GM23338 (cell line): ENCODE data around the gene ARID1B.

Source experiments
- CREB1 ChIP-seq: fragments of 250-450 bp; sonication (Bioruptor Pico); IDR thresholded peaks from 2 replicates; pipeline ENCODE4 v1.5.0; 2020; ENCODE audit warnings: low read depth, mild to moderate bottlenecking, moderate library complexity
- CTCF ChIP-seq, 2 experiments: fragments of 200-600 bp in 1 of 2; sonication (generic) in 1 of 2; conservative IDR thresholded peaks; 2 replicates each; pipeline versions ENCODE4 v1.5.1 to v1.6.1; 2016 to 2017; ENCODE audit warnings: antibody characterized with exemption in 2 of 2, low read depth in 2 of 2, mild to moderate bottlenecking in 2 of 2, moderate library complexity in 1 of 2
- POLR2AphosphoS5 ChIP-seq: IDR thresholded peaks from 2 replicates; pipeline ENCODE4 v1.6.1; 2016; ENCODE audit warnings: antibody characterized with exemption, low read depth
- ZNF462 ChIP-seq: fragments of 250-450 bp; sonication (Bioruptor Pico); IDR thresholded peaks from 2 replicates; pipeline ENCODE4 v1.5.0; 2020; ENCODE audit warnings: mild to moderate bottlenecking, moderate library complexity
- TF ChIP-seq, protein P1 (sequence below): IDR thresholded peaks from one replicate; pipeline ENCODE4 v1.6.1; 2018; ENCODE audit warnings: antibody characterized with exemption; ENCODE audit not compliant: unreplicated experiment

- no peak for TF ChIP-seq CTCF (conservative IDR thresholded peaks at IDR 0.05; ENCODE audit: low read depth in 2 of 2)
- TF ChIP-seq ZNF462 (CRISPR knock-in tag): no peak
- TF ChIP-seq, protein P1, sequence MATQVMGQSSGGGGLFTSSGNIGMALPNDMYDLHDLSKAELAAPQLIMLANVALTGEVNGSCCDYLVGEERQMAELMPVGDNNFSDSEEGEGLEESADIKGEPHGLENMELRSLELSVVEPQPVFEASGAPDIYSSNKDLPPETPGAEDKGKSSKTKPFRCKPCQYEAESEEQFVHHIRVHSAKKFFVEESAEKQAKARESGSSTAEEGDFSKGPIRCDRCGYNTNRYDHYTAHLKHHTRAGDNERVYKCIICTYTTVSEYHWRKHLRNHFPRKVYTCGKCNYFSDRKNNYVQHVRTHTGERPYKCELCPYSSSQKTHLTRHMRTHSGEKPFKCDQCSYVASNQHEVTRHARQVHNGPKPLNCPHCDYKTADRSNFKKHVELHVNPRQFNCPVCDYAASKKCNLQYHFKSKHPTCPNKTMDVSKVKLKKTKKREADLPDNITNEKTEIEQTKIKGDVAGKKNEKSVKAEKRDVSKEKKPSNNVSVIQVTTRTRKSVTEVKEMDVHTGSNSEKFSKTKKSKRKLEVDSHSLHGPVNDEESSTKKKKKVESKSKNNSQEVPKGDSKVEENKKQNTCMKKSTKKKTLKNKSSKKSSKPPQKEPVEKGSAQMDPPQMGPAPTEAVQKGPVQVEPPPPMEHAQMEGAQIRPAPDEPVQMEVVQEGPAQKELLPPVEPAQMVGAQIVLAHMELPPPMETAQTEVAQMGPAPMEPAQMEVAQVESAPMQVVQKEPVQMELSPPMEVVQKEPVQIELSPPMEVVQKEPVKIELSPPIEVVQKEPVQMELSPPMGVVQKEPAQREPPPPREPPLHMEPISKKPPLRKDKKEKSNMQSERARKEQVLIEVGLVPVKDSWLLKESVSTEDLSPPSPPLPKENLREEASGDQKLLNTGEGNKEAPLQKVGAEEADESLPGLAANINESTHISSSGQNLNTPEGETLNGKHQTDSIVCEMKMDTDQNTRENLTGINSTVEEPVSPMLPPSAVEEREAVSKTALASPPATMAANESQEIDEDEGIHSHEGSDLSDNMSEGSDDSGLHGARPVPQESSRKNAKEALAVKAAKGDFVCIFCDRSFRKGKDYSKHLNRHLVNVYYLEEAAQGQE: no peak
- no peak for TF ChIP-seq POLR2AphosphoS5
- no peak for TF ChIP-seq CREB1 (CRISPR knock-in tag)
These were observed 315.6 kb downstream of the ARID1B start for GRCh38 chr6:157092736-157093135.
